Measurements from ENCODE around the gene IL1R2. TPM values are rescaled to one million over a fixed set of nuclear protein-coding genes. Genes with fewer than 3 reads are reported as not detected.

Gene IL1R2
- total RNA-seq, 4 donors from 2014 or later = 55.3 to 103 (median 80.7) TPM

DNA sequence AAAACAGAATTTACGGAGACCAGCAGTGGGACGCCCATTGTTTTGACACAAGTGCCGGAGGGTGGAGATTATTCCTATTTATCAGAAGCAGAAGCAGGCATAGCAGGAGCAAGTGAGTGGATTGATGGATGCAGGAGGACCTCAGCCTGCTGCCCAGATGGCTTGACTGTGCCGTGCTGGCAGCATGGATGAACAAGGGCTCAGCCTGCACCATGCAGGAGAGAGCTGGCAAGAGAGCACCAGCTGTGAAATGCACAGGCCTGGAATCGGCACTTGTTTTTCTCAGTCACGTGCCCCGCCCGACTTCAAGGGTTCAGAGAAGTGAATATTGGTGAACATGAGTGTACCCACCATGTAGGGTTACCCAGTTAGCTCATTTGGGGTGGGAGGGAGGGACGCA is 4.0 kb downstream of the IL1R2 start:
- H3K4me3 ChIP-seq = no peak overlapping the region
- no peak for DNase-seq (ENCODE audit: low spot score in 2 of 2)

DNA sequence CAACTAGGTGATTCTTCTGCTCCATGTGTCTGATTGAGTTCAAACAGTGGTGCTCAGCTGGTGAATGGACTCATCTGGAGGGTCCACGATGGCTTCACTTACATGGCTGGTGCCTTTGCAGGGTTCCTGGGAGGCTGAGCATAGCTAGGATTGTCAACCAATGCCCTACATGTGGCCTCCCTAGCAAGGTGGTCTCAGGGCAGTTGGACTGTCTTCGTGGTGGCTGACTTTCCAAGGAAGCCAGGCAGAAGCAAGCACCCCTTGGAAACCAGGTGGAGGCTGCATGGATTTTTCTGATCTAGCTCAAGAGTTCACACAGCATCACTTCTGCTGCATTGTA is 6.8 kb downstream of the IL1R2 start:
- DNase-seq (ENCODE audit: low spot score in 2 of 2) = no peak
- H3K27ac ChIP-seq = no peak overlapping the region
- H3K4me1 ChIP-seq = peaks cover 17% of the 10 kb centered on the region
- no peaks in the 10 kb centered on the region for H3K27me3 ChIP-seq
- no peak overlapping the region for H3K4me3 ChIP-seq
- 92% methylated on average over 2 of the region's 2 CpGs for whole genome bisulfite sequencing
- no peaks in the 10 kb centered on the region for H3K36me3 ChIP-seq
- TF ChIP-seq POLR2AphosphoS5 (IDR thresholded peaks at IDR 0.05) (no peak), EP300 (IDR thresholded peaks at IDR 0.05) (no peak), POLR2A (IDR thresholded peaks at IDR 0.05) (no peak)
- TF ChIP-seq, protein P1, sequence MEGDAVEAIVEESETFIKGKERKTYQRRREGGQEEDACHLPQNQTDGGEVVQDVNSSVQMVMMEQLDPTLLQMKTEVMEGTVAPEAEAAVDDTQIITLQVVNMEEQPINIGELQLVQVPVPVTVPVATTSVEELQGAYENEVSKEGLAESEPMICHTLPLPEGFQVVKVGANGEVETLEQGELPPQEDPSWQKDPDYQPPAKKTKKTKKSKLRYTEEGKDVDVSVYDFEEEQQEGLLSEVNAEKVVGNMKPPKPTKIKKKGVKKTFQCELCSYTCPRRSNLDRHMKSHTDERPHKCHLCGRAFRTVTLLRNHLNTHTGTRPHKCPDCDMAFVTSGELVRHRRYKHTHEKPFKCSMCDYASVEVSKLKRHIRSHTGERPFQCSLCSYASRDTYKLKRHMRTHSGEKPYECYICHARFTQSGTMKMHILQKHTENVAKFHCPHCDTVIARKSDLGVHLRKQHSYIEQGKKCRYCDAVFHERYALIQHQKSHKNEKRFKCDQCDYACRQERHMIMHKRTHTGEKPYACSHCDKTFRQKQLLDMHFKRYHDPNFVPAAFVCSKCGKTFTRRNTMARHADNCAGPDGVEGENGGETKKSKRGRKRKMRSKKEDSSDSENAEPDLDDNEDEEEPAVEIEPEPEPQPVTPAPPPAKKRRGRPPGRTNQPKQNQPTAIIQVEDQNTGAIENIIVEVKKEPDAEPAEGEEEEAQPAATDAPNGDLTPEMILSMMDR (IDR thresholded peaks at IDR 0.05) = no peak
- no peaks in the 10 kb centered on the region for H3K9me3 ChIP-seq

More for the DNA sequence above, 4.0 kb downstream of the IL1R2 start:
- Histone ChIP-seq H3K9me3 (no peaks in the 10 kb centered on the region), H3K4me1 (peaks cover 24% of the 10 kb centered on the region), H3K36me3 (no peaks in the 10 kb centered on the region), H3K27ac (peak overlapping the region; percentile 2), H3K27me3 (no peaks in the 10 kb centered on the region)
- 44% methylated on average over 9 of the region's 9 CpGs for WGBS
- TF ChIP-seq, protein P1 (IDR thresholded peaks at IDR 0.05) = no peak
- no peak for TF ChIP-seq POLR2AphosphoS5 (IDR thresholded peaks at IDR 0.05)
- TF ChIP-seq POLR2A (IDR thresholded peaks at IDR 0.05) = no peak
- no peak for TF ChIP-seq EP300 (IDR thresholded peaks at IDR 0.05)

DNA sequence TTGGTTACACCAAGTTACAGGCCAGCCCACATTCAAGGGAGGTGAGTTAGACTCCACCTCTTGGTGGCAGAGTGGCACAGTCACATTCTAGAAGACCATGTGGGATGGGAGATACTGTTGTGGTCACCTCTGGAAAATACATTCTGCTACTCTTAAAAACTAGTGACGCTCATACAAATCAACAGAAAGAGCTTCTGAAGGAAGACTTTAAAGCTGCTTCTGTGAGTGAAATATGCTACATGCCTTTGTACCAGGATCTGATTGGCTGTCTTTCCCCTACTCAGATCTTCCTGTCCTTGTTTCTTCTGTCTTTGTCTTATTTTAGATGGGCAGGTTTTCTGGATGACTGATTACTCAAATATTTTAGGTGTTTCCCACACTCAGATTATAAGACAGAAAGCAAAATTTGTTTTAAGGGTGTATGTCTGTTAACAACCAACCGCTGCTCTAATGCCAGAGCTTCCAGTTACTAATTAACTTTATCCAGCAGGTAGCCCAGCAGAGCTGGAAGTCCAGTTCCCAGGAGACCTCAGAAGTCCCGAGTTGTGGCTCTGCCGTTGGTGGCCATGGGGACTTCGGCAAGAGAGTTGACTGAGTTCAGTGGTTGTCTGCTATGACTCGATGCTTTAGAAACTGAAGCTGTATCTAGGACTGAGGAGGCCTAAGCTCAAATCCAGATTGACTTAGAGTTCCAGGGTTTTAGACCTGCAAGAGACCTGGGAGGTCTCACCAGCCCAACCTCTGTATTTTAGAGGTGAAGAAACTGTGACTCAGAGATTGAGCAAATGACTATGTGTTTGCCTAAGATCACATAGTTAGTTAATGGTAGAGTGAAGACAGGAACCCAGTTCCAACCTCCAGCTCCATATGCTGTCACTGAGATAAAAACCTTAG is 7.4 kb downstream of the IL1R2 start:
- Histone ChIP-seq H3K27ac (no peak overlapping the region), H3K4me3 (no peak overlapping the region), H3K9me3 (no peaks in the 10 kb centered on the region), H3K4me1 (peaks cover 17% of the 10 kb centered on the region), H3K36me3 (no peaks in the 10 kb centered on the region), H3K27me3 (no peaks in the 10 kb centered on the region)
- no peak for DNase-seq (ENCODE audit: low spot score in 2 of 2)
- TF ChIP-seq, protein P1 (IDR thresholded peaks at IDR 0.05) = no peak
- TF ChIP-seq POLR2A (IDR thresholded peaks at IDR 0.05) = no peak
- TF ChIP-seq EP300 (IDR thresholded peaks at IDR 0.05) = no peak
- TF ChIP-seq POLR2AphosphoS5 (IDR thresholded peaks at IDR 0.05) = no peak
- 66% methylated on average over 6 of the region's 6 CpGs for WGBS

DNA sequence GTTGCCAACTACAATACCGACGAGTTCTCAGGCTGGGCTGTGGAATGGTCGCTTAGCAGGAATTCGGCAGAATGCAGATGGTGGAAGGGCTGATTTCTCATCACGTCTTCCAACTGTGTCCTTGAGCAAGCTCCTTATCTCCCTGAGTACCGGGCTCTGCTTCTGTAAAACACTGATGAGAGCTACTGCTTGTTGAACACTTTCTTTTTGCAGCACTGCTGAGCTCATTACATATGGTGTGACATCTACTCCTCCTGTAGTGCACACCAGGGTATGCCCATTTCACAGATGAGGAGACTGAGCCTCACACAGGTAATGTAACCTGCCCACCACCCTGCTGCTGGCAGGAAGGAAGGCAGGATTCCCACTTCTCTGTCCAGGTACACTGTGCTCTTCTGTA is 8.3 kb downstream of the IL1R2 start:
- Histone ChIP-seq H3K27ac (no peak overlapping the region), H3K4me3 (no peak overlapping the region), H3K36me3 (no peaks in the 10 kb centered on the region), H3K27me3 (no peaks in the 10 kb centered on the region), H3K4me1 (peaks cover 24% of the 10 kb centered on the region), H3K9me3 (no peaks in the 10 kb centered on the region)
- TF ChIP-seq EP300 (IDR thresholded peaks at IDR 0.05) (no peak), POLR2AphosphoS5 (IDR thresholded peaks at IDR 0.05) (no peak), POLR2A (IDR thresholded peaks at IDR 0.05) (no peak)
- TF ChIP-seq, protein P1 (IDR thresholded peaks at IDR 0.05) = no peak
- no peak for DNase-seq (ENCODE audit: low spot score in 2 of 2)
- WGBS = 94% methylated on average over 6 of the region's 6 CpGs

Data from suprapubic skin (tissue), 4 donors.